Mesendoderm (in vitro differentiated cells): Measurements from ENCODE around the gene CALCOCO2. TPM values are rescaled to one million over a fixed set of nuclear protein-coding genes. Genes with fewer than 3 reads are reported as not detected.
A peak's percentile ranks its signal among the peaks of the same experiment; 100 is the strongest.

Experiments
- DNase-seq: peaks from one replicate; pipeline ENCODE4 v3.0.0; 2013
- H2AK5ac ChIP-seq: 2 replicates; pipeline ENCODE4 v1.6.1; 2013; ENCODE audit warnings: low read length, inconsistent platforms
- H2BK120ac ChIP-seq: 2 replicates; pipeline ENCODE4 v1.6.1; 2013; ENCODE audit warnings: low read depth, mild to moderate bottlenecking, low read length, moderate library complexity, mixed read lengths
- H2BK15ac ChIP-seq: replicated peaks from 2 replicates; pipeline ENCODE4 v1.6.1; 2013; ENCODE audit warnings: low read depth, mild to moderate bottlenecking, moderate library complexity
- H2BK5ac ChIP-seq: 2 replicates; pipeline ENCODE4 v1.6.1; 2013; ENCODE audit warnings: low read length, inconsistent platforms
- H3K18ac ChIP-seq: 2 replicates; pipeline ENCODE4 v1.6.1; 2013; ENCODE audit warnings: mild to moderate bottlenecking, low read length, mixed read lengths
- H3K23ac ChIP-seq: one replicate; pipeline ENCODE4 v1.6.1; 2013; ENCODE audit warnings: low read length
- H3K27ac ChIP-seq: 2 replicates; pipeline ENCODE4 v1.5.1; 2013; ENCODE audit warnings: low read depth, mild to moderate bottlenecking, inconsistent platforms, low read length, moderate library complexity
- H3K27me3 ChIP-seq: 2 replicates; pipeline ENCODE4 v1.6.1; 2013; ENCODE audit warnings: low read length, control low read depth, mild to moderate bottlenecking, inconsistent platforms; ENCODE audit not compliant: insufficient read depth, poor library complexity
- H3K36me3 ChIP-seq: 2 replicates; pipeline ENCODE4 v1.6.1; 2013; ENCODE audit warnings: low read length, inconsistent platforms; ENCODE audit not compliant: control insufficient read depth, insufficient read depth
- H3K4ac ChIP-seq: one replicate; pipeline ENCODE4 v1.6.1; 2013; ENCODE audit warnings: low read depth, mild to moderate bottlenecking, low read length, moderate library complexity
- H3K4me1 ChIP-seq: 2 replicates; pipeline ENCODE4 v1.6.1; 2013; ENCODE audit warnings: low read depth, low read length, inconsistent platforms; ENCODE audit not compliant: control insufficient read depth
- H3K4me2 ChIP-seq: 2 replicates; pipeline ENCODE4 v1.6.1; 2013; ENCODE audit warnings: low read length
- H3K4me3 ChIP-seq: 2 replicates; pipeline ENCODE4 v1.5.1; 2013; ENCODE audit warnings: mild to moderate bottlenecking, low read length
- H3K56ac ChIP-seq: one replicate; pipeline ENCODE4 v1.6.1; 2013; ENCODE audit warnings: low read length
- H3K79me1 ChIP-seq: 2 replicates; pipeline ENCODE4 v1.6.1; 2013; ENCODE audit warnings: low read length, inconsistent platforms
- H3K79me2 ChIP-seq: 2 replicates; pipeline ENCODE4 v1.6.1; 2013; ENCODE audit warnings: mild to moderate bottlenecking, low read length; ENCODE audit not compliant: control insufficient read depth, insufficient read depth
- H3K9ac ChIP-seq: 2 replicates; pipeline ENCODE4 v1.6.1; 2013; ENCODE audit warnings: low read length, inconsistent platforms
- H4K5ac ChIP-seq: one replicate; pipeline ENCODE4 v1.6.1; 2013; ENCODE audit warnings: low read length
- H4K8ac ChIP-seq: one replicate; pipeline ENCODE4 v1.6.1; 2013; ENCODE audit warnings: low read depth, mild to moderate bottlenecking, control low read depth, low read length, moderate library complexity
- WGBS: extraction: QIAGEN DNeasy Blood & Tissue Kit; methylation state at CpG from one replicate; pipeline ENCODE4 v1.1.7; 2013; ENCODE audit warnings: low lambda C conversion rate, missing lambda C conversion rate; ENCODE audit not compliant: insufficient coverage; ENCODE audit errors: extremely low coverage; 5-methylcytosine and 5-hydroxymethylcytosine counted together
- polyA plus RNA-seq, 2 experiments: library from polyadenylated mRNA; stranded (reverse); fragments of 200-250 nt; gene quantifications; one replicate each; pipeline ENCODE4 v1.2.3, GENCODE V29; 2013

Gene CALCOCO2, protein sequence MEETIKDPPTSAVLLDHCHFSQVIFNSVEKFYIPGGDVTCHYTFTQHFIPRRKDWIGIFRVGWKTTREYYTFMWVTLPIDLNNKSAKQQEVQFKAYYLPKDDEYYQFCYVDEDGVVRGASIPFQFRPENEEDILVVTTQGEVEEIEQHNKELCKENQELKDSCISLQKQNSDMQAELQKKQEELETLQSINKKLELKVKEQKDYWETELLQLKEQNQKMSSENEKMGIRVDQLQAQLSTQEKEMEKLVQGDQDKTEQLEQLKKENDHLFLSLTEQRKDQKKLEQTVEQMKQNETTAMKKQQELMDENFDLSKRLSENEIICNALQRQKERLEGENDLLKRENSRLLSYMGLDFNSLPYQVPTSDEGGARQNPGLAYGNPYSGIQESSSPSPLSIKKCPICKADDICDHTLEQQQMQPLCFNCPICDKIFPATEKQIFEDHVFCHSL
- 10.3 TPM for polyA plus RNA-seq (2013, experiment 1 of 2)
- polyA plus RNA-seq (2013, experiment 2 of 2): 12.1 TPM

DNA sequence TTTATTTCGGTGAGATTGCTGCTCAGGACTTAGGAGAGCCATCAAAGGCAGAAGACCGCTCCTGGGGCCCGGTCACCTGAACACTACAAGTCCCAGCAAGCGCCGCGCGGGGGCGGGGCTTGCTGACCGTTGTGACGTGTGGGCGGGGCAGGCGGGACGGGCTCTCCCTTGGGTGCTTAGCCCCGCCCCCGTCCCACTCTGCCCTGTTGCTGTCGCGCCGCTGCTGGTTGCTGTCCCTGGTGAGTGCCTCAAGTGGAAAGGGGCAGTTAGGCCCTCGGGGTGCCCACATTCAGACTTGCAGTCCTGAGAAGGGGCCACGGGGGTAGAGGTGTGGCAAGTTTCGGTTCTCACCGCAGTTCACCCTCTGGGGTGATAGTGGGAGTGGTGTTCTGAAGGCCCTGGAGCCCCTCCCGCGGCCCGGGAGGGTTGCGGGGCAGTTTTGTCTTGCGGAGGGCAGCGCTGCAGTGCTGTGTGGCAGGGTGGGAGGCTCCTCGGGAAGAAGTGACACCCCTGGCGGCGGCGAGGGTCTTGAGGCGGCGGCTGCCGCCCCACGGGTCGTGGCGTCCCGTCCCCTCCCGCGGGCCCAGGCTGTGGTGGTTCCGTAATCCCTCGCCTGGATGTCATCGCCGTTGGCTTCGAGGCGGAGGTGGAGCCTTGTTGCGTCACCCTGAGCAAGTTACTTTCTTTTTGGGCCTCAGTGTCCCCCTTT is at the start of gene CALCOCO2:
CALCOCO2 (plus strand) TSS at position 196 of the 709 bp plus-strand sequence. CDS start 10,673 bp downstream, outside the sequence.
- no peak within 1 kb of the TSS for H2BK5ac ChIP-seq
- H3K79me1 ChIP-seq: no peaks in the 10 kb centered on the region
- H4K5ac ChIP-seq: no peak within 1 kb of the TSS
- no peaks in the 10 kb centered on the region for H3K4me1 ChIP-seq
- no peak within 1 kb of the TSS for H2BK15ac ChIP-seq
- no peaks in the 10 kb centered on the region for H3K79me2 ChIP-seq
- WGBS: no CpG with 5 or more reads among the region's 48 CpGs
- peak within 1 kb of the TSS; percentile 86 for H3K56ac ChIP-seq
- DNase-seq: peak; percentile 92
- no peak within 1 kb of the TSS for H3K4ac ChIP-seq
- no peaks in the 10 kb centered on the region for H3K27me3 ChIP-seq
- peak within 1 kb of the TSS; percentile 67 for H3K4me3 ChIP-seq
- H3K18ac ChIP-seq: no peak within 1 kb of the TSS
- H3K23ac ChIP-seq: peak within 1 kb of the TSS; percentile 7
- H2AK5ac ChIP-seq: no peak within 1 kb of the TSS
- no peak within 1 kb of the TSS for H4K8ac ChIP-seq
- H3K4me2 ChIP-seq: peak within 1 kb of the TSS; percentile 64
- peak within 1 kb of the TSS; percentile 70 for H3K9ac ChIP-seq
- H3K27ac ChIP-seq: no peak within 1 kb of the TSS
- H2BK120ac ChIP-seq: no peak within 1 kb of the TSS
- no peaks in the 10 kb centered on the region for H3K36me3 ChIP-seq

DNA sequence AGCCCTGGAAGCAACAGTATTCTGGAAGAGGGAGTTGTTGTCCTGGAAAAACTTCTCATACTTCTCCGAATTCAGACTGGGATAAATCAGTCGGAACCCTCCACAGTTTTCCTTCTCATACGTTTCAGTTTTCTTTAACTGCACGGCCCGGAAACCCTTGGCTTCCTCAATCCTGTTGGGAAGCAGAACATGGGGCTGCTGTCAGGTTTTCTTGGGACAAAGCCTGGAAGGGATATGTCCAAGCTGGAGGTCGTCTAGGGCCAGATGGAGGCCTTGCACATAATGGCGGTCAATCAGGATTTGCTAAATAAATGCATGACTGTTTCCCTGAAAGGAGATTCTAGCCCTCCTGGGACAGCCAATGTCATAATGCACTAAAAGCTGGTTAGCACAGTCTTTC is 43.0 kb upstream of the CALCOCO2 start:
- no peaks in the 10 kb centered on the region for H3K36me3 ChIP-seq
- H3K56ac ChIP-seq: no peak overlapping the region
- no peak overlapping the region for H2BK15ac ChIP-seq
- no peak overlapping the region for H3K4me3 ChIP-seq
- H3K4me2 ChIP-seq: no peak overlapping the region
- H3K79me1 ChIP-seq: no peaks in the 10 kb centered on the region
- H2BK5ac ChIP-seq: no peak overlapping the region
- H4K5ac ChIP-seq: no peak overlapping the region
- DNase-seq: no peak
- H3K23ac ChIP-seq: no peak overlapping the region
- H3K18ac ChIP-seq: no peak overlapping the region
- H2AK5ac ChIP-seq: no peak overlapping the region
- no CpG with 5 or more reads among the region's 7 CpGs for WGBS
- no peak overlapping the region for H4K8ac ChIP-seq
- no peak overlapping the region for H3K27ac ChIP-seq
- no peak overlapping the region for H3K4ac ChIP-seq
- H2BK120ac ChIP-seq: no peak overlapping the region
- H3K79me2 ChIP-seq: no peaks in the 10 kb centered on the region
- no peaks in the 10 kb centered on the region for H3K27me3 ChIP-seq
- H3K4me1 ChIP-seq: no peaks in the 10 kb centered on the region
- no peak overlapping the region for H3K9ac ChIP-seq

DNA sequence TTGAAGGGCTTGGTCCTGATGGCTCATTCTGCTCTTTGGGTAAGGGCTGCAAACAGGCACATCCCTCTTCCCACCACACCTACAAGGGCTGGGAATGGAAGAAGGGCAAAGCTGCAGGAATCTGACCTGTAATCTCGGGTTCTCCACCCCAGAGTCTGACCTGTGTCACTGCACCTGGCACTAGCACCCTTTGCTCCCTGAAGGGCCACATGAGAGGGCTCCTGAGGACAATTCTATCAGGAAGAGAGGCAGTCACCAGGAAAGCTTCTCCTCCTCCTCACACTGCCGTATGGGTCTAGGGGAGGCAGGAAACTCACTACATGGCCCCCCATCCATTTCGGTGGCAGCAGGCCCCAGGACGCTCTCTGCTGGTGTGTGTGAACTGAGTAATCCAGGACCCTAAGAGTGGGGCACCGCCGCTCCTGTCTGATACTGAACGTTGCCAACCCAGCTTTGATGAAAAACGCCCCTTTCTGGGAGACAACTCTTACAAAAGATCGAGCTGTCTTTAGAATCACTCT is 40.2 kb upstream of the CALCOCO2 start:
- H3K4me3 ChIP-seq: no peak overlapping the region
- no peak overlapping the region for H2AK5ac ChIP-seq
- no peak overlapping the region for H3K27ac ChIP-seq
- H3K79me2 ChIP-seq: no peaks in the 10 kb centered on the region
- H3K4me2 ChIP-seq: no peak overlapping the region
- no peak overlapping the region for H4K8ac ChIP-seq
- H3K4me1 ChIP-seq: no peaks in the 10 kb centered on the region
- no peaks in the 10 kb centered on the region for H3K36me3 ChIP-seq
- H3K9ac ChIP-seq: no peak overlapping the region
- no peak overlapping the region for H2BK120ac ChIP-seq
- H3K79me1 ChIP-seq: no peaks in the 10 kb centered on the region
- H3K4ac ChIP-seq: no peak overlapping the region
- H3K56ac ChIP-seq: no peak overlapping the region
- H3K27me3 ChIP-seq: no peaks in the 10 kb centered on the region
- DNase-seq: no peak
- WGBS: no CpG with 5 or more reads among the region's 9 CpGs
- H2BK15ac ChIP-seq: no peak overlapping the region
- no peak overlapping the region for H3K18ac ChIP-seq
- H2BK5ac ChIP-seq: no peak overlapping the region
- no peak overlapping the region for H3K23ac ChIP-seq
- no peak overlapping the region for H4K5ac ChIP-seq

GRCh38 chr17:48791128-48792032 is 39.5 kb upstream of the CALCOCO2 start:
- Histone ChIP-seq H3K18ac (no peak overlapping the region), H2BK120ac (no peak overlapping the region), H3K4ac (no peak overlapping the region), H3K4me3 (no peak overlapping the region), H3K36me3 (no peaks in the 10 kb centered on the region), H2BK15ac (no peak overlapping the region), H3K27me3 (no peaks in the 10 kb centered on the region), H3K27ac (no peak overlapping the region), H4K8ac (no peak overlapping the region), H4K5ac (no peak overlapping the region), H3K9ac (no peak overlapping the region), H3K56ac (no peak overlapping the region), H3K4me2 (no peak overlapping the region), H3K23ac (no peak overlapping the region), H3K79me1 (no peaks in the 10 kb centered on the region), H3K79me2 (no peaks in the 10 kb centered on the region), H3K4me1 (no peaks in the 10 kb centered on the region), H2AK5ac (no peak overlapping the region), H2BK5ac (no peak overlapping the region)
- peak; percentile 93 for DNase-seq
- WGBS: no CpG with 5 or more reads among the region's 14 CpGs

DNA sequence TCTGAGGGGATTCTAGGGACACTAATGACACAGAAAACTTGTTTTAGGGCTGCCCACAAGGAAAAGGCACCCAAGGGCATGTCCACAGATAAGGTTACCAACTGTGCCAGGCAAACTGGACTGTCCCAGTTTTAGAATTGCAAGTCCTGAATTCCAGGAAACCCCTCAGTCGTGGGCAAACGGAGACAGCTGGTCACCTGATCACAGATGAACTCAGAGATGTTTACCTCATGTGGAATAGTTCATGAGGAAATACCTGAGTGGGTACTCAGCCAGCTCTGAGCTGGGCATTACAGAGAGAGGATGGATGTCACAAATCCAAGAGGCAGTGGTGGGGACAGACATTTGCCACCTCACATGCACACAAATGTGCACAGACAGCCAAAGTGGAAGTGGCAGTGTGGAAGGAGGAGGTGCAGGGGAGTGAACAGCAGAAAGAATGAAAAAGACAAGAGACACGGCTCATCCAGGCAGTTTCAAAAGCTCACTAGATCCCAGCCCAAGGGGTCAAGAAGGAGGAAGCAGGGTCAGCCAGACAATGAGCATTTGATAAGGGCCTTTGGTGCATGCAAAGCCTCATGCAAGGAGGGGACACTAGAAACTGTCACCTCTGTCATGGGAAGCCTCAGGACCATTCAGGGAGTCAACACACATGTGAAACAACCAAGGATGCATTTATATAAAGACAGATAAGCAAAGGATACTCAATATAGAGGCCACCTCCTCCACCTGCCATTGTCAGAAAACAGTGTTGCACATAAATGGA is 38.6 kb upstream of the CALCOCO2 start:
- Histone ChIP-seq H3K4me3 (no peak overlapping the region), H3K79me1 (no peaks in the 10 kb centered on the region), H3K4ac (no peak overlapping the region), H2BK15ac (no peak overlapping the region), H3K18ac (no peak overlapping the region), H4K5ac (no peak overlapping the region), H2AK5ac (no peak overlapping the region), H3K23ac (no peak overlapping the region), H3K4me2 (no peak overlapping the region), H3K56ac (no peak overlapping the region), H2BK5ac (no peak overlapping the region), H3K36me3 (no peaks in the 10 kb centered on the region), H3K79me2 (no peaks in the 10 kb centered on the region), H3K27me3 (no peaks in the 10 kb centered on the region), H3K4me1 (no peaks in the 10 kb centered on the region), H3K9ac (no peak overlapping the region), H3K27ac (no peak overlapping the region), H2BK120ac (no peak overlapping the region), H4K8ac (no peak overlapping the region)
- no peak for DNase-seq
- no CpG with 5 or more reads among the region's 3 CpGs for WGBS
